GM23248 (cell line): ENCODE measurements around the gene SH3RF2. TPM values are rescaled to one million over a fixed set of nuclear protein-coding genes. Genes with fewer than 3 reads are reported as not detected.

Experiments
- DNase-seq: peaks from one replicate; pipeline ENCODE4 v3.0.0-alpha.2; 2015
- H2AFZ ChIP-seq: fragments of 200-600 bp; sonication (generic); 2 replicates; pipeline ENCODE4 v1.6.1; 2016; ENCODE audit warnings: antibody characterized with exemption
- H3F3A ChIP-seq: fragments of 200-600 bp; sonication (generic); 2 replicates; pipeline ENCODE4 v1.6.1; 2016; ENCODE audit warnings: mild to moderate bottlenecking, antibody characterized with exemption, mixed run types; ENCODE audit not compliant: insufficient read depth
- H3K27ac ChIP-seq: fragments of 200-600 bp; sonication (generic); 2 replicates; pipeline ENCODE4 v1.5.1; 2016; ENCODE audit warnings: mild to moderate bottlenecking
- H3K27me3 ChIP-seq: fragments of 200-600 bp; sonication (generic); replicated peaks from 2 replicates; pipeline ENCODE4 v1.6.1; 2016; ENCODE audit warnings: mild to moderate bottlenecking; ENCODE audit not compliant: insufficient read depth
- H3K36me3 ChIP-seq: fragments of 200-600 bp; sonication (generic); 2 replicates; pipeline ENCODE4 v1.6.1; 2016; ENCODE audit warnings: low read depth, mild to moderate bottlenecking
- H3K4me1 ChIP-seq: fragments of 200-600 bp; sonication (generic); 2 replicates; pipeline ENCODE4 v1.6.1; 2016; ENCODE audit warnings: mild to moderate bottlenecking; ENCODE audit not compliant: insufficient read depth
- H3K4me2 ChIP-seq: fragments of 200-600 bp; sonication (generic); one replicate; pipeline ENCODE4 v1.6.1; 2016; ENCODE audit warnings: mild to moderate bottlenecking; ENCODE audit not compliant: unreplicated experiment
- H3K4me3 ChIP-seq: fragments of 200-600 bp; sonication (generic); 2 replicates; pipeline ENCODE4 v1.5.1; 2016; ENCODE audit warnings: mild to moderate bottlenecking
- H3K79me2 ChIP-seq: fragments of 200-600 bp; sonication (generic); 2 replicates; pipeline ENCODE4 v1.6.1; 2016; ENCODE audit warnings: mild to moderate bottlenecking; ENCODE audit not compliant: insufficient read depth
- H3K9ac ChIP-seq: fragments of 200-600 bp; sonication (generic); 2 replicates; pipeline ENCODE4 v1.6.1; 2016; ENCODE audit warnings: mild to moderate bottlenecking
- H3K9me2 ChIP-seq: fragments of 200-600 bp; sonication (generic); 2 replicates; pipeline ENCODE4 v1.6.1; 2016; ENCODE audit warnings: mixed run types, mild to moderate bottlenecking, moderate library complexity; ENCODE audit not compliant: insufficient read depth
- H3K9me3 ChIP-seq: fragments of 200-600 bp; sonication (generic); one replicate; pipeline ENCODE4 v1.6.1; 2017; ENCODE audit warnings: low read depth
- H4K20me1 ChIP-seq: fragments of 200-600 bp; sonication (generic); 2 replicates; pipeline ENCODE4 v1.6.0; 2016; ENCODE audit not compliant: insufficient read depth
- EZH2 ChIP-seq: fragments of 200-600 bp; sonication (generic); IDR thresholded peaks from 2 replicates; pipeline ENCODE4 v1.6.1; 2018; ENCODE audit warnings: antibody characterized with exemption, mild to moderate bottlenecking; ENCODE audit not compliant: insufficient read depth, poor library complexity, severe bottlenecking
- EZH2phosphoT487 ChIP-seq: fragments of 200-600 bp; sonication (generic); IDR thresholded peaks from 2 replicates; pipeline ENCODE4 v1.6.1; 2018; ENCODE audit warnings: antibody characterized with exemption, moderate library complexity, mild to moderate bottlenecking, low read depth; ENCODE audit not compliant: insufficient read depth
- WGBS, 2 experiments: methylation state at CpG; one replicate each; pipeline ENCODE4 v1.1.6; 2015 to 2017; ENCODE audit warnings: low lambda C conversion rate in 2 of 2, low coverage in 1 of 2; ENCODE audit errors: missing lambda C conversion rate in 2 of 2; 5-methylcytosine and 5-hydroxymethylcytosine counted together
- in situ Hi-C: fragments of 300-500 bp; cut with MboI; formaldehyde crosslinking; loops from 2 replicates; pipeline ENCODE4 v1.15.0; 2020
- polyA plus RNA-seq: library from polyadenylated mRNA; unstranded; fragments of >200 nt; fragmentation: Nextera tagmentation; extraction: Ambion mirVana; gene quantifications from 2 replicates; pipeline ENCODE4 v1.2.1, GENCODE V29; 2016
- total RNA-seq: library from RNA; depleted of rRNA; stranded (reverse); fragments of >200 nt; shearing (Covaris generic); gene quantifications from 2 replicates; pipeline ENCODE4 v1.2.3, GENCODE V29; 2014

SH3RF2 gene
- total and polyA plus RNA-seq, 2 experiments from 2014 or later = 0.21 TPM; not detected in 1

- no peaks in the 10 kb centered on the region for H3F3A ChIP-seq
- DNase-seq = peak; percentile 35
Observed at GRCh38 chr5:146041180-146041789, 104.9 kb downstream of the SH3RF2 start.

GRCh38 chr5:146042628-146043279, 106.4 kb downstream of the SH3RF2 start:
- TF ChIP-seq EZH2phosphoT487 (no peak), EZH2 (no peak)
- Histone ChIP-seq H3K4me3 (no peak overlapping the region), H3K9me3 (no peaks in the 10 kb centered on the region), H3K9ac (no peak overlapping the region), H3K4me2 (peak overlapping the region; percentile 18), H3K27me3 (no peaks in the 10 kb centered on the region), H4K20me1 (no peaks in the 10 kb centered on the region), H3K27ac (no peak overlapping the region), H3K79me2 (no peaks in the 10 kb centered on the region), H3K4me1 (peaks cover 7% of the 10 kb centered on the region; the same call in 1 of the 2 replicates), H2AFZ (no peak overlapping the region), H3F3A (no peaks in the 10 kb centered on the region), H3K9me2 (no peaks in the 10 kb centered on the region), H3K36me3 (no peaks in the 10 kb centered on the region)
- 72 to 85% methylated on average over 5 of the region's 5 CpGs for WGBS, 2 experiments
- in situ Hi-C loops = no loop called here
- peak; percentile 36 for DNase-seq

More at GRCh38 chr5:146041180-146041789, 104.9 kb downstream of the SH3RF2 start:
- H3K36me3 ChIP-seq = no peaks in the 10 kb centered on the region
- no peaks in the 10 kb centered on the region for H4K20me1 ChIP-seq
- no peak overlapping the region for H3K4me3 ChIP-seq
- in situ Hi-C loops = no loop called here
- no peak overlapping the region for H3K4me2 ChIP-seq
- H3K9ac ChIP-seq = no peak overlapping the region
- H3K79me2 ChIP-seq = no peaks in the 10 kb centered on the region
- H3K27ac ChIP-seq = no peak overlapping the region
- H3K9me2 ChIP-seq = no peaks in the 10 kb centered on the region
- no peak for TF ChIP-seq EZH2
- TF ChIP-seq EZH2phosphoT487 = no peak
- H3K9me3 ChIP-seq = no peaks in the 10 kb centered on the region
- 77% methylated on average over 10 of the region's 10 CpGs for WGBS, 2 experiments
- H3K27me3 ChIP-seq = peaks cover 7% of the 10 kb centered on the region
- H3K4me1 ChIP-seq = peaks cover 7% of the 10 kb centered on the region; the same call in 1 of the 2 replicates
- H2AFZ ChIP-seq = no peak overlapping the region

- no peak overlapping the region for H3K4me2 ChIP-seq
- no peaks in the 10 kb centered on the region for H3F3A ChIP-seq
- no peaks in the 10 kb centered on the region for H3K9me2 ChIP-seq
- H3K27ac ChIP-seq = no peak overlapping the region
- H3K36me3 ChIP-seq = no peaks in the 10 kb centered on the region
- TF ChIP-seq EZH2phosphoT487 (no peak), EZH2 (no peak)
- H2AFZ ChIP-seq = no peak overlapping the region
- no peak overlapping the region for H3K4me3 ChIP-seq
- 95 to 97% methylated on average over 4 of the region's 4 CpGs for WGBS, 2 experiments
- no peak overlapping the region for H3K9ac ChIP-seq
- in situ Hi-C loops = no loop called here
- no peak for DNase-seq
- no peaks in the 10 kb centered on the region for H4K20me1 ChIP-seq
- H3K79me2 ChIP-seq = no peaks in the 10 kb centered on the region
- no peaks in the 10 kb centered on the region for H3K9me3 ChIP-seq
- H3K4me1 ChIP-seq = peaks cover 7% of the 10 kb centered on the region; the same call in 1 of the 2 replicates
- H3K27me3 ChIP-seq = no peaks in the 10 kb centered on the region
Observed at GRCh38 chr5:146043722-146044121, 107.3 kb downstream of the SH3RF2 start.

- H2AFZ ChIP-seq = no peak overlapping the region
- H3K9me2 ChIP-seq = no peaks in the 10 kb centered on the region
- no peak overlapping the region for H3K4me3 ChIP-seq
- H3K27me3 ChIP-seq = no peaks in the 10 kb centered on the region
- no peaks in the 10 kb centered on the region for H3K79me2 ChIP-seq
- no peak for DNase-seq
- H3K36me3 ChIP-seq = no peaks in the 10 kb centered on the region
- no peak overlapping the region for H3K27ac ChIP-seq
- H3K4me1 ChIP-seq = peaks cover 5% of the 10 kb centered on the region
- H3K9me3 ChIP-seq = no peaks in the 10 kb centered on the region
- WGBS, 2 experiments = 86 to 91% methylated on average over 3 to 4 of the region's 4 CpGs
- H4K20me1 ChIP-seq = no peaks in the 10 kb centered on the region
- H3K9ac ChIP-seq = no peak overlapping the region
- H3K4me2 ChIP-seq = no peak overlapping the region
- no peaks in the 10 kb centered on the region for H3F3A ChIP-seq
- TF ChIP-seq EZH2 (no peak), EZH2phosphoT487 (no peak)
- in situ Hi-C loops = no loop called here
Observed at GRCh38 chr5:146047396-146047795, 111.0 kb downstream of the SH3RF2 start.
